ENCODE measurements around the gene RPGR. TPM values are rescaled to one million over a fixed set of nuclear protein-coding genes. Genes with fewer than 3 reads are reported as not detected.

The RPGR gene
- total and polyA plus RNA-seq, 9 of the 15 experiments (the other 6 are each of a cell fraction or from before 2014, with no cell fraction given), result 2.1 to 7.9 (median 5.7) TPM

DNA sequence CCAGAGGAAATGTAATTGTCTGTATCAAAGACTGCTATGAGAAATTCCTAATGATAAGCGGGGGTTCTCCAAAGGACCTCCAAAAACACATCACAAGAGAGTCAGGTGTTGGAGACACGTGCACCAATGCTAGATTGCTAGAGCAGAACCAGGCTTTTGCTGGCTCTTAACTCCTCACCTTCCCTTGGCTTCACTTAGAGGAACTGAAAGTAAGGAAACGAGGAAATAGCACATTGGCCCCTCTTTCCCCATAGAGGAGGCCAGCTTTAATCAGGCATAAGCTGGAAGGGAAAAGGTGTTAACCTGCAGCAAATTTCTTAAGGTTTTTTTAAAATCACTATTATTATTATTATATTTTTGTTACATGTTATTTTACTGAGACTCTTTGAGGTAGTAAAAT is 38.6 kb upstream of the RPGR start:
- no TSS peak for BruUV-seq (replicated peaks)
- Histone ChIP-seq H4K20me1 (replicated peaks; ENCODE audit: control insufficient read depth, insufficient read depth, low read length) (no peaks in the 10 kb centered on the region), H3K9me3 (replicated peaks; ENCODE audit: control insufficient read depth, insufficient read depth, low read depth, low read length) (no peaks in the 10 kb centered on the region), H3K36me3 (ENCODE audit: control insufficient read depth, insufficient read depth, low read length) (no peaks in the 10 kb centered on the region), H3K9me1 (ENCODE audit: control insufficient read depth, insufficient read depth, low read length) (no peaks in the 10 kb centered on the region), H2AFZ (ENCODE audit: low read depth, low read length) (no peak overlapping the region), H3K27me3 (ENCODE audit: control insufficient read depth in 2 of 2, insufficient read depth in 2 of 2, low read length in 2 of 2) (no peaks in the 10 kb centered on the region), H3K9ac (ENCODE audit: insufficient read depth in 1 of 2, low read depth in 2 of 2, low read length in 2 of 2) (no peak overlapping the region), H3K4me2 (ENCODE audit: insufficient read depth, low read length) (no peak overlapping the region), H3K27ac (ENCODE audit: extremely low read depth, low read depth, low read length) (no peak overlapping the region), H3K79me2 (ENCODE audit: control insufficient read depth, insufficient read depth, low read length) (no peaks in the 10 kb centered on the region), H3K4me3 (no peak overlapping the region), H3K4me1 (replicated peaks in 1 of 2; ENCODE audit: control insufficient read depth in 2 of 2, insufficient read depth in 2 of 2, low read length in 2 of 2) (no peaks in the 10 kb centered on the region)
- DNase-seq (ENCODE audit: extremely low read depth in 1 of 4, low spot score in 3 of 4) (no peak), ATAC-seq (no peak), FAIRE-seq (no peak)
- WGBS (ENCODE audit: insufficient coverage, low coverage, missing lambda C conversion rate), result 0% methylated on average over 3 of the region's 3 CpGs
- ChIA-PET POLR2A (no interaction called here), CTCF (ENCODE audit: low intra/inter-chr PET ratio) (no interaction called here)
- TF ChIP-seq ZNF695 (CRISPR knock-in tag; IDR thresholded peaks at IDR 0.05) (no peak), CCAR2 (IDR thresholded peaks at IDR 0.05; ENCODE audit: low read depth, low read length) (no peak), ZBTB8A (IDR thresholded peaks at IDR 0.05; ENCODE audit: partially characterized antibody) (no peak), POLR2A (conservative IDR thresholded peaks at IDR 0.05) (no peak), ZFP30 (CRISPR knock-in tag; IDR thresholded peaks at IDR 0.05; ENCODE audit: borderline replicate concordance) (no peak), HLTF (IDR thresholded peaks at IDR 0.05) (no peak), ZBED1 (IDR thresholded peaks at IDR 0.05) (no peak), NEUROD1 (IDR thresholded peaks at IDR 0.05; ENCODE audit: borderline replicate concordance, low read depth, low read length, partially characterized antibody) (no peak), ZNF707 (CRISPR knock-in tag; conservative IDR thresholded peaks at IDR 0.05) (no peak), SAFB (IDR thresholded peaks at IDR 0.05; ENCODE audit: borderline replicate concordance, low read depth, low read length) (no peak), KLF1 (tag; IDR thresholded peaks at IDR 0.05) (no peak), KDM4B (IDR thresholded peaks at IDR 0.05; ENCODE audit: borderline replicate concordance in 2 of 2, low read depth in 1 of 2) (no peak), RAD51 (IDR thresholded peaks at IDR 0.05; ENCODE audit: borderline replicate concordance, low read depth) (no peak)
- TF ChIP-seq, protein P1, sequence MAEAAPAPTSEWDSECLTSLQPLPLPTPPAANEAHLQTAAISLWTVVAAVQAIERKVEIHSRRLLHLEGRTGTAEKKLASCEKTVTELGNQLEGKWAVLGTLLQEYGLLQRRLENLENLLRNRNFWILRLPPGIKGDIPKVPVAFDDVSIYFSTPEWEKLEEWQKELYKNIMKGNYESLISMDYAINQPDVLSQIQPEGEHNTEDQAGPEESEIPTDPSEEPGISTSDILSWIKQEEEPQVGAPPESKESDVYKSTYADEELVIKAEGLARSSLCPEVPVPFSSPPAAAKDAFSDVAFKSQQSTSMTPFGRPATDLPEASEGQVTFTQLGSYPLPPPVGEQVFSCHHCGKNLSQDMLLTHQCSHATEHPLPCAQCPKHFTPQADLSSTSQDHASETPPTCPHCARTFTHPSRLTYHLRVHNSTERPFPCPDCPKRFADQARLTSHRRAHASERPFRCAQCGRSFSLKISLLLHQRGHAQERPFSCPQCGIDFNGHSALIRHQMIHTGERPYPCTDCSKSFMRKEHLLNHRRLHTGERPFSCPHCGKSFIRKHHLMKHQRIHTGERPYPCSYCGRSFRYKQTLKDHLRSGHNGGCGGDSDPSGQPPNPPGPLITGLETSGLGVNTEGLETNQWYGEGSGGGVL (CRISPR knock-in tag; IDR thresholded peaks at IDR 0.05), result no peak
- TF ChIP-seq, protein P2, sequence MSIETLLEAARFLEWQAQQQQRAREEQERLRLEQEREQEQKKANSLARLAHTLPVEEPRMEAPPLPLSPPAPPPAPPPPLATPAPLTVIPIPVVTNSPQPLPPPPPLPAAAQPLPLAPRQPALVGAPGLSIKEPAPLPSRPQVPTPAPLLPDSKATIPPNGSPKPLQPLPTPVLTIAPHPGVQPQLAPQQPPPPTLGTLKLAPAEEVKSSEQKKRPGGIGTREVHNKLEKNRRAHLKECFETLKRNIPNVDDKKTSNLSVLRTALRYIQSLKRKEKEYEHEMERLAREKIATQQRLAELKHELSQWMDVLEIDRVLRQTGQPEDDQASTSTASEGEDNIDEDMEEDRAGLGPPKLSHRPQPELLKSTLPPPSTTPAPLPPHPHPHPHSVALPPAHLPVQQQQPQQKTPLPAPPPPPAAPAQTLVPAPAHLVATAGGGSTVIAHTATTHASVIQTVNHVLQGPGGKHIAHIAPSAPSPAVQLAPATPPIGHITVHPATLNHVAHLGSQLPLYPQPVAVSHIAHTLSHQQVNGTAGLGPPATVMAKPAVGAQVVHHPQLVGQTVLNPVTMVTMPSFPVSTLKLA (conservative IDR thresholded peaks at IDR 0.05), result no peak
- TF ChIP-seq, protein P3, sequence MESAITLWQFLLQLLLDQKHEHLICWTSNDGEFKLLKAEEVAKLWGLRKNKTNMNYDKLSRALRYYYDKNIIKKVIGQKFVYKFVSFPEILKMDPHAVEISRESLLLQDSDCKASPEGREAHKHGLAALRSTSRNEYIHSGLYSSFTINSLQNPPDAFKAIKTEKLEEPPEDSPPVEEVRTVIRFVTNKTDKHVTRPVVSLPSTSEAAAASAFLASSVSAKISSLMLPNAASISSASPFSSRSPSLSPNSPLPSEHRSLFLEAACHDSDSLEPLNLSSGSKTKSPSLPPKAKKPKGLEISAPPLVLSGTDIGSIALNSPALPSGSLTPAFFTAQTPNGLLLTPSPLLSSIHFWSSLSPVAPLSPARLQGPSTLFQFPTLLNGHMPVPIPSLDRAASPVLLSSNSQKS (CRISPR knock-in tag; IDR thresholded peaks at IDR 0.05), result no peak
- in situ Hi-C loops (cut with MboI) (no loop called here), intact Hi-C loops (cut with micrococcal nuclease) (no loop called here)
